HG03064 (cell line): ENCODE results near the gene CELF3.
"Not testable (repeated sequence)": the region's sequence is repeated elsewhere in the genome, so short reads cannot be mapped to it uniquely, and the experiment has no call there.

Source experiments
- ATAC-seq: cut with Tn5 transposase; IDR thresholded peaks from one replicate; pipeline ENCODE4 v1.9.1; 2021; ENCODE audit warnings: low read depth; ENCODE audit not compliant: unreplicated experiment

The CELF3 gene

DNA sequence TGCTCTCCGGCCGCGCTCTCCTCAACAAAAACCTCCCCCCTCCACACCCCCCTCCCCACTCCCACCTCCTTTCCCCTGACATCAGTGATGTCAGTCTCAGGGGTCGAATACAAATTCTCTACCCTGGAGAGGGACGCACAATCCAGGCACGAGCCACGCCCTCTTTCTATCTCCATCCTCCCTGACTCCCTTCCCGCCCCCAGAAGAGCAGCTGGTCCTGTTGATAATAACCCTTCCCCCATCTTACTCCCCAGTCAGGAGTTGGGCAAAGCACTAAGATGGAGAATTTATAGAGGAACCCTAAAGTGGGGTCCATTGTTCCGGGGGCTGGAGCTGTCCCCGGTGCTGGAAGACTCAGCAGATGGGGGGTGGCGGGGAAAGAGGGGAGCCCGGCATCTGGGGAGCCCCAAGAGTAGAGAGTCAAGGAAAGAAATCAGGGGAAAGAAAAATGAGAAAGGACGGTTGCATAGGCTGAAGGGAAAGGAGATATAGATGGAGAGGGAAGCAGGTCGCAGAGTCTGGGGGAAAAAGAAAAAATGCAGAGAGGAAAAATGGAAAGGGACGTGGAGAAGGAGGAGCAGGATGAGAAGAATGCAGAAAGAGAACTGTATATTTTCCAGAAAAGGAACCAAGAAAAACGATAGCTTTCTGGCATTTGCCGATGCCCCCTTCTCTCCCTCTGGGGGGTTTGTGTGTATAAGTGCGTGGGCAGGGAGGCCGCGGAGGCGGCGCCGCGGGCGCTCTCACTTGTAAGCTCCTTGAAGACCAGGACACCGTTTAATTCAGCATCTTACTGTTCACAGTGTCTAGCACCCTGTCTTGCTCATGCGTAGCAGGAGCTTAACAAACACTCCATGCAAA lies at the start of gene CELF3:
CELF3 (minus strand) TSS at position 33 of the 861 bp plus-strand sequence. CDS start 783 bp downstream, outside the sequence.
- no peak for ATAC-seq

DNA sequence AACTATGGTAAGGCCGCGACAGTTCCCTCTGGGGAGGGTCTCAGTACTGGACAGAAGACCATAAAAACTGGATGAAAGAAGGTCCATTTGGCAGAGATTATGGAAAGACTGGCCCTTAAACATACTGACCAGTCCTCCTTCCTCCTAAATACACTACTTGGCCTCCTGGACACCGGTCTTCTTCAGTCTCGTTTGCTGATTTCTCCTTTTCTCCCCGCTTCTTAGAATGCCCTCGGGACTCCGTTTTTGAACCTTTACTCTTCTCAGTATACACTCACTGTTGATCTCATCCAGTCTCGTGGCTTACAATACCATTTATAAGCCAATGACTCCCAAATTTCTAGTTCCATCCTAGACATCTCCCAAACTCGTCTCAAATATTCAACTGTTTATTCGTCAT lies 47.4 kb upstream of the CELF3 start:
- no peak for ATAC-seq

DNA sequence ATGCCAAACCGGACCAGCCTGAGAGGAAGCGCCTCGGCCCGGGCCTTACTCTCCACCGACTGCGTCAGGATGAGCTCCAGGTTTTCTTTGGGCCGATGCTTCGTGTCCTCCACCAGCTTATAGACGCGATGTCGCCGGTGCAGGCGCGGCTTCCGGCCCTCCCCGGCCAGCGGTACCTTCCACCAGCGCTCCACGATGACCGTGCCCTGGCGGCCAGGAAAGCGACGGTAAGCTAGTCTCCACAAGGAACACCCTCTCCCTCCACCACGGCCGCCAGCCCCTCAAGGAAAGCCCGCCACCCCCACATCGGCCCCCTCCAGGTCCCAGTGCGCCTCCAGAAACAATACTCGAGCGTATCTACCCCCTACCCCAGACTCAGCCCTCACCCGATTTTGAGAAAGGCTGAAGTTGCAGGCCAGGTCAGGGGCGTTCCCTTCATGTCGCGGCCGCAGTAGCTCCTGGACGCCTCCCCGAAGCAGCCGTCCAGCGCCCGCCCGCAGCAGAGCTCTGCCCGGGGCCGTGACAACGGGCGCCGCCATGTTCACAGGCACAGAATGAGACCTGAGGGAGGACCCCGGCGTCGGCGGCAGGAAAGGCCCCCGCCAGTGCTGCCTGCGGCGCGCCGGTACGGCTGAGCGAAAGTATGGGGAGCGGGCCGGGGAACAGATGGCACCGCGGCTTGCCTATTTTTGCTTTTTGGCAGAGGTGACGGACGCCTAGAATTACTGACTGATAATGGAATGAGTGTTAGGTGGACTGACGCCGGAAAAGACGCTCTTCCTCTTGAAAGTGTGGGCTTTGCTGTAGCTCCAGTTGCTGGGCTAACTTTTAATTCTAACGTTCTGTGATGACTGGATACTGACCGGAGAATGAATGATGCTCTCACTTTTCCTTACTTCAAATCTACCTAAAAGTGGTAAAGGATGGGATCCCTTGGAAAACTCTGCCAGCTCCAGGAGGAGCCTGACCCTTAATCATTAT lies 46.6 kb upstream of the CELF3 start, which contains the start of gene MRPL9:
MRPL9 (minus strand) TSS at position 556 of the 981 bp plus-strand sequence; CDS start at position 539, 17 bp downstream.
- peak; percentile 90 for ATAC-seq

- ATAC-seq, result no peak
These were observed 44.2 kb upstream of the CELF3 start for GRCh38 chr1:151760597-151761385.

GRCh38 chr1:151759241-151759640 lies 42.6 kb upstream of the CELF3 start:
- ATAC-seq, result no peak

- ATAC-seq, result no peak
These were observed 39.7 kb upstream of the CELF3 start for GRCh38 chr1:151756291-151756690.

GRCh38 chr1:151741516-151741915 lies 24.9 kb upstream of the CELF3 start:
- ATAC-seq, result no peak

DNA sequence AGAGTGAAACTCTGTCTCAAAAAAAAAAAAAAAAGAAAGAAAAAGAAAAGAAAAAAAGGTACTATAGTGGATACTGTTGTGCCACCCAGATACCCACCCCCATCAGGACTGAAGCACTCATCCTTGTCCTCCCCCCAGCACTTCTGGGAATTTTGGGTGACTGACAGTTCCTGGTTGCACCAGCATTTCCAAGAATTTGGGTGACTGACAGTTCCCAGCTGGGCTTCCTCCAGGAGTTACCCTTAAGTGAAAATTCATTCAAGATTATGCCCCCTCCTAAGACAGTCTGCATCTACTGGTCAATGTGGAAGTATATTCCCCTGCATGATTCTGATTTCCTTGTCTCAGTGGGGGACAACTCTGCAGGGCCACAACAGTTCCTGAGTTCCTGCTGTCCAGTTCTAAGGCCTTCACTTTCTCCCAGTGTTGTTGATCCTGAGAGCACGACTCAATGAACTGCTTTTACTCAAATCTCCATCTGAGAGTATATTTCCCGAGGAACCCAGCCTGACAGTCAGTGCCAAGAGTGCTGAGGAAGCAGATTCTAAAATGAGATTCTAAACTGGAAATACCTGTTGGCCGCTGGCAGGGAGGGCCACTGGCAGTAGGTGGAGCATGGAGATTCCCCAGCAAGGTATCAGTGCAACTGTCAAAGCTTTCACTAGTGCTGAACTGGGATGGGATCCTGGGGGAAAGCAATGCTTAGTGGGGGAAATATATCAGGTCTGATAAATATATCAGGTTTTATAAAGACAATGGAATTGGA lies 23.2 kb upstream of the CELF3 start:
- ATAC-seq, result no peak

DNA sequence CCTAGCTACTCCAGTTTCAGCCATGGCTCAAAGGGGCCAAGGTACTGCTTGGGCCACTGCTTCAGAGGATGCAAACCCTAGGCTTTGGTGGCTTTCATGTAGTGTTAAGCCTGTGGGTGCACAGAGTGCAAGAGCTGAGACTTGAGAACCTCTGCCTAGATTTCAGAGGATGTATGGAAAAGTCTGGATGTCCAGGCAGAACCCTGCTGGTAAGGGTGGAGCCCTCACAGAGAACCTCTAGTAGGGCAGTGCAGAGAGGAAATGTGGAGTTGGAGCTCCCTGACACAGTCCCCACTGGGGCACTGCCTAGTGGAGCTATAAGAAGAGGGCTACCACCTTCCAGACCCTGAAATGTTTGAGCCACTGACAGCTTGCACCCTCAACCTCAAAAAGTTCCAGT lies 20.9 kb upstream of the CELF3 start:
- ATAC-seq, result no peak

GRCh38 chr1:151737026-151737425 lies 20.4 kb upstream of the CELF3 start:
- no peak for ATAC-seq

GRCh38 chr1:151733995-151734394 lies 17.4 kb upstream of the CELF3 start:
- not testable (repeated sequence) for ATAC-seq

DNA sequence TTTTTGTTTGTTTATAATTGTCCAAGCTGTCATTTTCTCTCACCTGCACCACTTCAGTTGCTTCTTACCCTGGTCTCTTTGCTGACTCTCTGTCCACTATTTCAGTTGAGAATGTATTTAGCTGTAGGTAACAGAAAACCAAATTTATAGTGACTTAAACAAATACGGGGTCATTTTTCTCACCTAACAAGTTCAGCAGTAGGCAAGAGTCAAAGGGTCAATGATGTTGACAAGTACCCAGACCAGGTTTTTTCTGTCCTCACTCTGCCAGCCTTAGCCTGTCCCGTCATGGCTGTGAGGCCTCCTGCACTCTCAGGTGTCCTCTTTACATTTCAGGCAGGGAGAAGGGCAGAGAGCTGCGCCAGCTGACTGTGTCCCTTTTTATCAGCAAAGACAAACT lies 16.5 kb upstream of the CELF3 start:
- ATAC-seq, result no peak

- no peak for ATAC-seq
These were observed 13.3 kb upstream of the CELF3 start for GRCh38 chr1:151729966-151730291.

DNA sequence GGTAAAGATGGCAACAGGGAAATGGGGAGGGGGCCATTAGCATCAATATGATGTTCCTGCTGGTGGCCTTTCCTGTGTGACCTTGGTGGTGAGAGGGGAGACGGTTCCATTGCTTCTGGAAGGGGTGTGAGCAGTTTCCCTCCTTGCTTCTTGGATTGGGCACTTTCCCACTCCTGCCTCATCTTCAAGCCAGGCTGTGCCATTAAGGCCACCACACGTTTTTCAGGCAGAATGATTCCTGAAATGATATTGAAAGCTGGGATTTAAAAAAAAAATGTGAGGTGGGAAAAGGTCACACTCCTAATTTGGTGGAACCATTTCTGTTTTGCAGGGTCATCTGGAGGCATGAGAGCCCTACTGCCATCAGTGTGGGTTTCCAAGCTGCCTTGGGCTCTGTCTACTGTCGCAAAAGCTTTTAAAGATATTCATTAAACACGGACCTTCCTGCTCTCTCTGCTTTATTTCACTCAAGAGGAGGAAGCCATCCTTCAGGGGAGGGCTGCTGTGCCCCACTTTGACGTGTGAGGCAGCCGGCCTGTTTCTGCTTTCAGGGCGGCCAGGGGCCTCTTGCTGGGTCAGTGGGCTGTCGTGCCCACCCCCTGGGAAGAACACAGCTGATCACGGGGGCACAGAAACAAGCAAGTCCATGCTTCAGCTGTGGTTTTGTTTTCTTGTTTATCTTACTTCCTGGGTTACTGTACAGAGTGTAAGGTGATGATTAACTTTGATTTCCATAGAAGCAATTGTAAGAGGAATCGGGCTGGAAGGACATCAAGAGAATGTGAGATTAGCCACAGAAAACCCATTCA lies 12.8 kb upstream of the CELF3 start:
- no peak for ATAC-seq

DNA sequence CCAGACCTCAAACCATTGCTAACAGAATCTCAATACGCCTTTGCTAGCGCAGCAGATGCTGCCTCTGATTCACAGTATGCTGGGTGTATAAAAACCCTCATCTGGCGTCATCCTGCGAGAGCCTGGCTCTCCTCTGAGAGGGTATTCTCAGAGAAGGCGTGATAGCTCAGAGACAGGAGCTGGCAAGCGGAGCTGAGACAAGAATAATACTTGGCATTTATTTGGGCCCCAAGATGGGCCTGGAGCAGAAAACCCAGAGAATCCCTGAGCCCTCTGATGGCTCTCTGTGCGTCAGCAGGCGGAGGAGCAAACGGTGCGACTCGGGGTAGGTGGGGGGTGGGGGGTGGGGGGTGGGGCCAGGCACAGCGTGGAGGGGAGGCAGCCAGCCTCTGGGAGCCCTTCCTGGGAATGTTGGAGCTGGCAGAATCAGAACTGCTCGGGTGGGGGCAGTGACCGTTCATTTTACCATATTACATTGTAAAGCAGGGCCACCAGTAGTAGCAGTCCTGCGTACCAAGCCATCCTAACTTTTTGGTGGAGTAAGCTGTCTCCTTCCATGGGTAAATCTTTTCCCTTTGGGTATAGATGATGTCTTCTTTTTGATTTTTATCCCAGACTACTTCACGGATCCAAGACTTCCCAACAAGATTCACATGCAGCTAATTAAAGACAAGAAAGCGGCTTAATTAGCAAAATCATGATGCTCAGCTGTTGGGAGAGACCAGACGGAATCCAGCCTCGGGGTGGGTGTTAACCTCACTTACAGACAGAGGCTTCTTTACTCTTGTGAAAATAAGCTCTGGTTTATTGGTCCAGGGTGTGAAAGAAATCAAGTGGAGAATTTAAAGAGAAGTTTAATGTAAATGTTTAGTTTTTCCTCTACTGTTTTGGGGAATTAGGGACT lies 11.8 kb upstream of the CELF3 start:
- ATAC-seq, result no peak

- no peak for ATAC-seq
These were observed 7.2 kb upstream of the CELF3 start for GRCh38 chr1:151723726-151724370.

- ATAC-seq, result no peak
These were observed 5.3 kb upstream of the CELF3 start for GRCh38 chr1:151721788-151722510.
